Fibroblast of mammary gland (primary cell): ENCODE measurements around the gene TMEM141.

ENCODE experiments used
- DNase-seq: peaks from one replicate; pipeline ENCODE4 v3.0.0-alpha.2; 2010; ENCODE audit warnings: low read depth
- H3K4me3 ChIP-seq: 2 replicates; pipeline ENCODE4 v1.5.1; 2011; ENCODE audit warnings: low read depth, mild to moderate bottlenecking, low read length, moderate library complexity; ENCODE audit not compliant: control insufficient read depth
- TF ChIP-seq, protein P1 (sequence below): conservative IDR thresholded peaks from 2 replicates; pipeline ENCODE4 v1.5.1; 2011; ENCODE audit warnings: low read depth, low read length, inconsistent platforms; ENCODE audit not compliant: control insufficient read depth, insufficient read depth

Gene TMEM141

GRCh38 chr9:136814725-136815421 lies 23.7 kb downstream of the TMEM141 start:
- DNase-seq, result no peak
- TF ChIP-seq, protein P1, sequence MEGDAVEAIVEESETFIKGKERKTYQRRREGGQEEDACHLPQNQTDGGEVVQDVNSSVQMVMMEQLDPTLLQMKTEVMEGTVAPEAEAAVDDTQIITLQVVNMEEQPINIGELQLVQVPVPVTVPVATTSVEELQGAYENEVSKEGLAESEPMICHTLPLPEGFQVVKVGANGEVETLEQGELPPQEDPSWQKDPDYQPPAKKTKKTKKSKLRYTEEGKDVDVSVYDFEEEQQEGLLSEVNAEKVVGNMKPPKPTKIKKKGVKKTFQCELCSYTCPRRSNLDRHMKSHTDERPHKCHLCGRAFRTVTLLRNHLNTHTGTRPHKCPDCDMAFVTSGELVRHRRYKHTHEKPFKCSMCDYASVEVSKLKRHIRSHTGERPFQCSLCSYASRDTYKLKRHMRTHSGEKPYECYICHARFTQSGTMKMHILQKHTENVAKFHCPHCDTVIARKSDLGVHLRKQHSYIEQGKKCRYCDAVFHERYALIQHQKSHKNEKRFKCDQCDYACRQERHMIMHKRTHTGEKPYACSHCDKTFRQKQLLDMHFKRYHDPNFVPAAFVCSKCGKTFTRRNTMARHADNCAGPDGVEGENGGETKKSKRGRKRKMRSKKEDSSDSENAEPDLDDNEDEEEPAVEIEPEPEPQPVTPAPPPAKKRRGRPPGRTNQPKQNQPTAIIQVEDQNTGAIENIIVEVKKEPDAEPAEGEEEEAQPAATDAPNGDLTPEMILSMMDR, result no peak
- H3K4me3 ChIP-seq, result no peak overlapping the region

- TF ChIP-seq, protein P1, result no peak
- no peak for DNase-seq
- H3K4me3 ChIP-seq, result no peak overlapping the region
Observed at GRCh38 chr9:136815422-136815782, 24.3 kb downstream of the TMEM141 start.

DNA sequence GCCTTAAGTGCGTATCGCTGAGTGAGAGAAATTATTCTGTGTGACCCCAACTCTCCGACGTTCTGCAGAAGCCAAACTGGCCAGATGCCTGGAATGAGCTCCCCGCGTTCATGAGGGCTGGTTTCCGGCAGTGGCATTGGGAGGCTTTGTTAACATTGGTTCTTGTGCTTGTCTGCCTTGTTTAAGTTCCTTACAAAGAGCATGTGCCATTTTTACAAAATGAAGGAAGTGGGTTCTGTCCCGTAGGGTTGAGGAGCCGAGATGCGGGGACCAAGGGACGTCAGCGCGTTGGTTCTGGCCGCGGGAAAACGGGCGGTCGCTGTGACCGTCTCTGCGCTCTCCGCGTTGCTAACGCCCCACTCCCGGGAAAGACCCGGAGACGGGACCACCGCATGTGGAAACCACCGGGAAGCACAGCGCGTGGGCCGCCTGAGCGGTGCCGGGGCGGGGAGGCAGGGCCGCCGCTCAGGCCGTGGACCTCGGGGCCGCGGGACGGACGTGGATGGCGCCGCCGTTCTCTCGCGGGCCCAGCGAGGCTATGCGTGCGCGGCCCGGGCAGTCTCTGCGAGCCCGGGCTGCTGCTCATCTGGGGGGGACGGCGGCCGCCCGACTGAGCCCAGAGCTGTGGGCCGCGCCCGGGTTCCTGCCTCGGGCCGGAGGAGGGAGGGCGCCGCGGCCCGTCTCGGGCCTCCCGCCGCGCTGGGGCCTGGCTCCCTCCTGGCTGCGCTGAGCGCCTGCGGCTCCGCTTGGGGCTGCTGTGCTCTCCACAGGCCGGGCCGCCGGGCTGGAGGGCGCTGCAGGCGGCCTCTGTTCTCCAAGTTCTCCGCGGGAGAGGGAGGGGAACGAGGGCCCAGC lies 30.1 kb downstream of the TMEM141 start:
- TF ChIP-seq, protein P1, result no peak
- H3K4me3 ChIP-seq, result peak overlapping the region; percentile 16
- DNase-seq, result peak; percentile 20

DNA sequence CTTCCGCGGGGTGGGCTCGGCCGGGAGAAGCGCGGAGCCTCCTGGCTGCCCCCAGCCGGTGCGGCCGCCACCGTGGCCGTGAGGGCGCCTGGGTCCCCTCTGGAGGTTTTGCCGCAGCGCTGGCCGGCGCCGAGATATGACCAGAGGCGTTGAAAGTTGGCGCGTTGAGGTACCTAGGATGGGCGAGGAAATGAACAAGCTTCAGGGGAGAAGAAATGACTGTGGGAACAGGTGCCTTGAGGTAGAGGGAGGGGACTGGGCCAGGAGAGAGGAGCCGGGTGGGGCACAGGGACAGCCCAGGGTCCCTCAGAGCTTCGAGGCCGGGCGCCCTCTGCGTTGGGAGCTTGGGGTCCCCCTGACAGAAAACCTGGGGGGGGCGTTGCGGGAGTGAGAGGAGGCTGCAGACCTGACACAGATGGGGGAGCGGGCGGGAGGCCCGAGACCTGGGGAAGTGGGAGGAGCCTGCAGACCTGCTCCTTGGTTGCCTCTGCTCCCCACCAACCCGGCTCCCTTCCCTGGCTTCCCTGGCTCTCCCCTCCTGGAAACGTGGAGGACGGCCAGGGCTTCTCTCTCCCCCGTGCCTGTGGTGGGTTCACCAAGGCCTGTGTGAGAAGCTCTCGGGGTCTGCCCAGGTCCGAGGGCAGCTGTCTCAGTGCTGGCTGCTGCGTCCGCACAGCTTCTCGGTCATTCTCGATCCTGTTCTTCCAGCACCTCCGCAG lies 30.8 kb downstream of the TMEM141 start:
- DNase-seq, result no peak
- TF ChIP-seq, protein P1, result no peak
- no peak overlapping the region for H3K4me3 ChIP-seq

DNA sequence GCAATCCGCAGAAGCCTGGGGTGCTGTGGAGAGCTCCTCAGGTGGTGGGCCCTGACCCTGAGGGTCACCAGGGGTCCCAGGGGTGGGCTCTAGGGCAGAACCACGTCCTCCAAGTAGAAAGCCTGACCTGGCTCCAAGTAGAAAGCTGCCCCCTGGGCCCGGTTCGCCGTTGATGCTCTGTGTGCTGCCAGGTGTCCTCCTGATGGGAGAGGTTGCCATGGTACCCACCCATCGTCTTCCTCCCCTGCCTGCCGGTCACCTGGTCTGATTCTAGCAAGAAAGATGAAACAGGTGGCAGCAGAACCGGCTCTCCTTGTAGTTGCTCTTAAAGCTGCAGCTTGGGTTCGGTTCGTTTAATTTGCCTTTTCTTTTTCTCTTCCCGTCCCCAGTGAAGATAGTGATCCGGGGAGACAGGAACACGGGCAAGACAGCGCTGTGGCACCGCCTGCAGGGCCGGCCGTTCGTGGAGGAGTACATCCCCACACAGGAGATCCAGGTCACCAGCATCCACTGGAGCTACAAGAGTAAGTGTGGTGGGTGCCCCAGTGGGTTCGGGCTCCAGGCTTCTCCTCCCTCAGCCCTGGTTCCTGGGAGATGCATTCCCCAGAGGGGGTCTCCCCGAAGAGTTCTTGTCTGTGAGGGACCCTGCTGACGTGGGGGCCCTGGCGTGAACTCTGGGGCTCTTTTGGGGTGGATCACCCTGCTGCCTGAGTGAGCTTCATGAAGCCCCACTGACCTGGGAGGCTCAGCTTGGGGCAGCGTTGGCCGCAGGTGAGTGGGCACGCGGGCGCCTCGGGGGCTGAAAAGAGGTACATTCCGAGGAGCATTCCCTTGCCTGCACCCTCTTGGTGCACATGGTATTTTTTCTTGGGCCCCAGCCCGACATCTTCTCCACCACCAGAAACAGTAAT lies 32.2 kb downstream of the TMEM141 start:
- TF ChIP-seq, protein P1, result no peak
- no peak for DNase-seq
- H3K4me3 ChIP-seq, result no peak overlapping the region
